HG03432 (cell line): ENCODE data around the gene TMEM255B.
"Not testable (repeated sequence)": the region's sequence is repeated elsewhere in the genome, so short reads cannot be mapped to it uniquely, and the experiment has no call there.

Experiments used
- ATAC-seq: cut with Tn5 transposase; IDR thresholded peaks from one replicate; pipeline ENCODE4 v1.9.1; 2021; ENCODE audit warnings: mild to moderate bottlenecking, moderate library complexity; ENCODE audit not compliant: unreplicated experiment

Gene TMEM255B

DNA sequence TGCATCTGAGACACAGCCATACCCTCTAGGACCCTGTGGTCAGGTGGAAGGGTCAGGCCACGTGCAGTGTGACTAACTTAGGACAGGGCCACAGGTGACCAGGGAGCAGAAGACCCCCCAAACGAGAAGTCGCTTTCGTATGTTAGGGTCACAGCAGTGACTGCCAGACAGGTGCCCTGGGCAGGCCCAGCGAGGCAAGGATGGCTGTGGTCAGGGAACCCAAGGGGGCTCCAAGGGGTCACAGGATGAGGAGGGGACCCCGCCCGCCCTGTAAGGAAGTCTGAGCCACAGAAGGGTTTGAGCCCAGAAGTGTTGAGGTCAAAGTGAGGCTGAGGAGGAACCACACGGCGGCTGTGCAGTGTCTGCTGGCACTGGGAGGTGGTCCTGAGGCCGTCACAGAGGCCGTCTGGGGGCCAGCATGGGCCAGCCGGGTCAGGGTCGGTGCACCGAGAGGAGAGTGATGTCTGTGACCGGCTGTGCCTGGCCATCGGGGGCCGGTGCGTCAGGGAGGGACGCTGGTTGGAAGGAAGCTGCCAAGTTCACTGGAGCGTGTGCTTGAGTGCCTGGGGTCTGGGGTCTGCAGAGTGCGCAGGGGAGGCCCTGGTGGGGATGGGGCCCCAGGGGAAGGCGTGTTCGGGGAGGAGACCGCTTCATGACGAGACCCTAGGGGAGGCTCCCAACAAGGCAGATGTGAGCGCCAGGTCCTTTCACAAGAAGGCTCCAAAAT lies 24.8 kb upstream of the TMEM255B start:
- ATAC-seq: no peak

DNA sequence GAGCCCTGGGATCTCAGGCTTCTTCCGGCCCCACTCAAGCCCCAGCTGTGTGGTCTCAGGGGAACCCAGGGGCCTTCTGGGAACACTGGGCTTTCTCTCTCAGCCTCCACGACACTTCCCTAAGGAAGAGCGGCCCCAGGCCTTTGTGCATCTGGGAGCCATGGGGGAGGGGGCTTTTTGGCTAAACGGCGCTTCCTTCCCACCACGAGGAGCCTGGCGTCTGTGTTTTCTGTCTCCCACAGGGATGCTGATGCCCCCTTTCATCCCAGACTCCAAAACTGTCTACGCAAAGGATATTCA lies 24.2 kb upstream of the TMEM255B start:
- ATAC-seq: no peak

DNA sequence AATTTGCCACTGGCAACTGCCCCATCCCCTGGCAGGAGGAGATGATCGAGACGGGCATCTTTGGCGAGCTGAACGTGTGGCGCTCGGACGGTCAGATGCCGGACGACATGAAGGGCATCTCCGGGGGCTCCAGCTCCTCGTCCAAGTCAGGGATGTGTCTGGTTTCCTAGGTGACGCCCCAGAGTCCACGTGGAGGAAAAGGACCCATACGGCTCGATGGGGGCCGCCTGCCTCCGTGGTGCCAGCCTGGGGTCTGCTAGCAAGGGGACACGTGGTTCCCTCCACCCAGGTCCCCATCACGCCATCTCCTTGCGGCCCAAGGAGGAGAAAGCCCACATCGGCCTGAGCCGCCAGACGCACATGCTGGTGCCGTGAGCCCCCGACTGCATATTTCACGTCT lies 23.8 kb upstream of the TMEM255B start:
- no peak for ATAC-seq

DNA sequence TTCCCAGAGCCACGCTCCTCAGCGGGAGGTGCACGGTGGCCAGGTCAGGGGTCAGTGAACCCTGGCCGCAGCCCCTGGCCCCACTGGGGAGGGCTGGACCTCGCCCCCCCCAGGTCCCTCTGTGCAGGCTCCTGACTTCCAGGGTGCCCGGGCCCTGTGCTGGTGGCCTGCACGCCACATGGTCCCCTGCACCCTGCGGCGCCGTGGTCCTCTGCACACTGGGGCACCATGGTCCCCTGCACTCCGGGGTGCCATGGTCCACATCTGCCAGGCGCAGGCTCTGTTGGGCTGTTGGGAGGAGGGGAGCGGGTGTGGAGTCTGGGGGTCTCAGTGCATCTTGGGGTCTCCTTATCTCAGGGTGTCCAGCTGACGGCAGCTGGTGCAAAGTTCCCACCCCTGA lies 23.3 kb upstream of the TMEM255B start:
- no peak for ATAC-seq

DNA sequence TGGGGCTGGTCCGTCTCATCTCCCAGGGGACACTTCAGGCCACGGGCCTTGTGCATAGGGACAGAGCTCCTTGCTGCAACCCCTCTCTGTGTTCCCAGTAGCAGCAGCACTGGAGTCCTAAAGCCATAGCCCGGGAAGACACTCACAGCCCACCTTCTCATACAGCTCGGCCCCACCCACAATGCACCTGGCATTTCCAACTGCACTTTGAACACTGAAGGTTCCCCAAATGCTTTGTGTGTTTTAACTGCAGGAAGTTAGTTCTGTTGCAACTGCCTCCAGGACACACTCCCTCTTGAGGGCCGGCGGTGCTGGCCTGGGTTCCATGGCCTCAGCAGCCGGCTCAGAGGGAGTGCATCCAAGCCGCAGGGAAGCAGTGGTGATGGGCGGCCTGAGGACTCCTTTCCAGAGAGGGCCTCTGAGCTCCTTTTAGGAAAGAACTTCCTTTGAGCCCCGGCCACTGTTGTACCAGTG lies 22.7 kb upstream of the TMEM255B start:
- no peak for ATAC-seq

DNA sequence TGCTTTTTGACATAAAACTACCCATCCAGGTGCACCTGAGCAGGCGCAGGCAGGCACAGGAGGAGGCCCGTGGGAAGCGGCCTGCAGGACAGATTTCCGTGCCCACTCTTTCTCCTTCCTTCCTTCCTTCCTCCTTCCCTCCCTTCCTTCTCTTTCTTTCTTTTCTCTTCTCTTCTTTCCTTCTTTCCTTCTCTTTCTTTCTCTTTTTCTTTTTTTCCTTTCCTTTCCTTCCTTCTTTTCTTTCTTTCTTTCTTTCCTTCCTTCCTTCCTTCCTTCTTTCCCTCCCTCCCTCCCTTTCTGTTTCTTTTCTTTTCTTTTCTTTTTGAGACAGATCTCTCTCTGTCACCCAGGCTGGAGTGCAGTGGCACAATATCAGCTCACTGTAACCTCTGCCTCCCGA lies 21.2 kb upstream of the TMEM255B start:
- no peak for ATAC-seq

DNA sequence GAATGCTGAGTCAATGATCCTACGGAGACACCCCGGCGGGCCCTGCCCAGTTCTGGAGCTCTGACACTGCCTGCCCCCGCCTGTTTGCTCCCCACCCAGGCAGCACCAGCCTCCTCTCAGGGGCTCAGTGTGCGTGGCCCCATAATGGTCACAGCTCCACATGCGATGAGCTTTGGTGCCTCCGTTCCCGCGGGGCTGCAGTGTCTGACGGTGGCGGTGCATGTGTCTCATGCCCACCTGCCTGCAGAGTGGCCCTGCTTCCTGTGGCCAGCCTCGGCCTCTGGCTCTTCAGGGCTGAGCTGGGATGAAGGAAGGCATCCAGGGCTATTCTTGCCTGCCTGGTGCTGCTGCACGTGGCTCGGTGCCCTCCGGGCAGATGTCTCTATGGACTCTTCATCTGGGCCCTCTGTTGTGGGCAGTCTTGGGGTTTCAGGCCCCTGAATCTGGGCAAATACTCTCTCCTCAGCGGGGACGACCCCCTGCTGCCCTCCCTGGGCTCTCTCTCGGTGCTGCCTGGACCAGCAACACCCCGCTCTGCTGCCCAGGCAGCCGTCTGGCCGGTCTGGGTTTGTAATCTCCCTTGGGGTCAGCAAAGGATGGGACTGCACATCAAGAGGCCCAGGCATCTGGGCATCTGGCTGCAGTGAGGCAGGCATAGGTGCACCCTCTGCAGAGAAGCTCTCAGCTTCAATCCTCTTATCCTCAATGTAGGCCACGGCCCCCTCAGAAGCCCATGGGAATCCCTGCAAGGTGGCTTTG lies 19.3 kb upstream of the TMEM255B start:
- ATAC-seq: no peak

DNA sequence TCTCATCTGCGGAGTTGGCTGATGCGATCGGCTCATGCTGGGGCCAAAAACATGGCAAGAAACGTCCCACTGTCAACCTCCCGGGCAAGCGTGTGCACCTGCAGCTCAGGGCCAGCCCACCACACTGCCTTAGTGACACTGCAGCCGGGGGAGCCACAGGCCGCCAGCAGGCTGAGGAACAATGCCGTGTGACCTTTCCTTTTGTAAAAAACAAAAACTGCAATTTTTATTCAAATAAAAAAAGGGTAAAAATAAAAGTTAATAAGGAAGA lies 18.8 kb upstream of the TMEM255B start:
- no peak for ATAC-seq

DNA sequence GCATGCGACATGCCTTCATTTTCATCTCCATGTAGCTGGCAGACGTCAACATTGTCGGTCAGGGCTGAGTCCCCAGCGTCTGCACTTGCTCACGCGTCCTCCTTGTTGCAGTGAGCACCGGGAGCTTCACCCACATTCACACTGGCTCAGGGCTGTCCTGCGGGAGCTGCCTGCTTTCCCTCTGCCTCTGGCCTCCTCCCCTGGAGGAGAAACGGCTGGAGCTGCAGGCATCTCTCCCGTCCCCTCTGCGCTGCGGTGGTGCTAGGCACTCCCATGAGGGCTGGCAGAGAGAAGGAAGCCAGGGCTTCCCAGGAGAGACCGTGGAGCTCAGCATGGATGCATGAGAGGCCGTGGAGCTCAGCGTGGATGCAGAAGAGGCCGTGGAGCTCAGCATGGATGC lies 18.4 kb upstream of the TMEM255B start:
- ATAC-seq: no peak

DNA sequence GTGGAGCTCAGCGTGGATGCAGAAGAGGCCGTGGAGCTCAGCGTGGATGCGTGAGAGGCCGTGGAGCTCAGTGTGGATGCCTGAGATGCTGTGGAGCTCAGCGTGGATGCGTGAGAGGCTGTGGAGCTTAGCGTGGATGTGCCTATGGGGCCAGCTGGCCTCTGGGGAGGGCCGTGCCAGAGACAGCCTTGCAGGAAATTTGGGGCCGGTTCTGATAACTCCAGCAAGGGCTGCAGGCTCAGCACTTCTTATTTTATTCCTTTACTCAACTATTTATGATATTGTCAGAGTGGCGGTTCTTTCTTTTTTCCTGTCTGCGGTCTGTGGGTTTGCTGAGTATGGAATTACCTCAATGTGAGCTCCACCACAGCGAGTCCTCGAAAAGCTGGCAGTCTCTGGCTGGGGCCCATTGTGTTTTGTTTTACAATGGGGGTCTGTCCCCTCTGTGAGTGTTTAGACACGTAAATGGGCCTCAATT lies 17.8 kb upstream of the TMEM255B start:
- no peak for ATAC-seq

DNA sequence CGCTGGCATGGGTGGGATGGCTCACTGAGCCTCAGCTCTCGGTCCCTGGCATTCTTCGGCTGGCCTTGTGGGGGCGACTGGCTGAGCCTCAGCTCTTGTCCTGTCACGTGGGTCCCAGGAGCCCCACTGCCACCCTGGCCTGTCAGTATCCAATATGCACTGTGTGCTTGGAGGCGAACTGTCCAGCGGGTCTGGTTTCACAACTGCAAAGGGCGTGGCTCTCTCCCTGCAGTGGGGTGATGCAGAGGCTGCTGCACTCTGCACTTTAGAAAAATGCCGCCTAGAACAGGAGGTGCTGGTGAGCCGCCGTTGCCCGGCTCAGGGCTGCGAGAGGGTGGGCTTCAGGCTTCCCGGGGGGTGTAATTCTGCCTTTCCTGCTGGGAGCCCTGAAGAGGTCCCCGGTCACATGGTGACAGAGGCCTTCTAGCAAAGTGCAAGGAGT lies 17.0 kb upstream of the TMEM255B start:
- no peak for ATAC-seq

DNA sequence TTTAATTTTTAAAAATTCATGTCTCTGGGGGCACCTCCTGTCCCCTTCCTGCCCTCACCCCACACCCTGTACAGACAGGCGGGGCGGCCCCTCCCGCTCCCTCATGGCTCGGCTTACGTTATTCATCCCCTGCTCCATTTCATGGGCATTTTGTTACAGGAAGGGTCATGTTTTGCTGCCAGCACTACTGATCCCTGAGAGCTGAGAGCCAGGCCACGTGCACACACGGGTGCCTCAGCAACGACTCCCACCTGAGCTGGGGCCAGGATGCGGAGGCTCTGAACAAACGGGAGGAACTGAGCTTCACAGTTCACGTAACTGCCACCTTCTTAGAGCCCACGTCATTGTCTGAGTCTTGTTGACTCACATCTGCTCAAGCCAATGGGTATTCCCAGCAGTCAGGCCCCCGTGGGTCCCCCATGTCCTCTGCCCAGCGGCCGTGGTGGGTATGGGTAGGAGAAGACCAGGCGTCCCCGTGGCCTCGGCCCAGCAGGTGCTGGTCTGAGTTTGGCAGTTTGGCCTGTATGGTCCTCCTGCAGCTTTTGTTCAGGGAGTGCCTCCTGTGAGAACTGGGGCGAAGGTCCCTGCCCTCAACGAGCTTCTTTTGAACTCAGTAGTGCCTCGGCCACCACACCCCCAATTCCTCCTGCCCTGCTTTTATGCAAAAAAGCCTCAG lies 16.4 kb upstream of the TMEM255B start:
- ATAC-seq: no peak

DNA sequence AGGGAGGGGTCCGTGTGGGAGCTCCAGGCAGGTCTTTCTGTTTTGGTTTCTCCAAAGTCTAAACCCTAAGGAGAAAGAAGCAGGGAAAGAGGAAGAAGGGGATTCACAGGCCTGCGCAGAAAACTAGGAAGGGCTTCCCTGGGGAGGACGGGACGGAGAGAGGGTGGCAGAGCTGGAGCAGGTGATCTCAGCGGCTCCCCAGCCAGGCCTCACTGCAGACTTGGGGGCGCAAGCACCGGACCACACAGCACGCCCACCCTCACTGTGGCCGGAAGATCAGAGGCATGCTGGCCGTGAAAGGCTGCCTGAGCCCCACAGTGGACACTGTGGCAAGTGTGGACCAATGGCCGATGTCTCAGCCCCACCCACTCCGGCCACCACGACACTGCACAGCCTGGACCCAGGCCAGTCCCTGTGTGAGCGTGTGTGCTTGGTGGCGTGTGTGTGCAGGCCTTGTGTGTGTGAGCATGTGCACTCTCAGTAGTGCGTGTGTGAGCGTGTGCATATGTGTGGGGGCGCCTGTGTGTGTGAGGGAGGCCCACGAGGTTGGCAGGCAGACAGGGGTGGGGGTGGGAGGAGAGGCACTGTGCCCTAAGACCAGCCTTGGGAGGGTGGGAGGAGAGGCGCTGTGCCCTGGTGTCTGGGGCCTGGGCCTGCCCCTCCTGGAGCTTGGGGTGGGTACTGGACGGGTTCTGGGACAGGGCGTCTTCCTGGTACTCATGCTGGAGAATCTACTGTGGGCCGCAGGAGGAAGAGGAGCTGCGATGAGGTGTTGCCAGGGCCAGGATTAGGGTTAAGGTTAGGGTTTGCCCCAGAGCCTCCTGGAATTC lies 15.4 kb upstream of the TMEM255B start:
- no peak for ATAC-seq

DNA sequence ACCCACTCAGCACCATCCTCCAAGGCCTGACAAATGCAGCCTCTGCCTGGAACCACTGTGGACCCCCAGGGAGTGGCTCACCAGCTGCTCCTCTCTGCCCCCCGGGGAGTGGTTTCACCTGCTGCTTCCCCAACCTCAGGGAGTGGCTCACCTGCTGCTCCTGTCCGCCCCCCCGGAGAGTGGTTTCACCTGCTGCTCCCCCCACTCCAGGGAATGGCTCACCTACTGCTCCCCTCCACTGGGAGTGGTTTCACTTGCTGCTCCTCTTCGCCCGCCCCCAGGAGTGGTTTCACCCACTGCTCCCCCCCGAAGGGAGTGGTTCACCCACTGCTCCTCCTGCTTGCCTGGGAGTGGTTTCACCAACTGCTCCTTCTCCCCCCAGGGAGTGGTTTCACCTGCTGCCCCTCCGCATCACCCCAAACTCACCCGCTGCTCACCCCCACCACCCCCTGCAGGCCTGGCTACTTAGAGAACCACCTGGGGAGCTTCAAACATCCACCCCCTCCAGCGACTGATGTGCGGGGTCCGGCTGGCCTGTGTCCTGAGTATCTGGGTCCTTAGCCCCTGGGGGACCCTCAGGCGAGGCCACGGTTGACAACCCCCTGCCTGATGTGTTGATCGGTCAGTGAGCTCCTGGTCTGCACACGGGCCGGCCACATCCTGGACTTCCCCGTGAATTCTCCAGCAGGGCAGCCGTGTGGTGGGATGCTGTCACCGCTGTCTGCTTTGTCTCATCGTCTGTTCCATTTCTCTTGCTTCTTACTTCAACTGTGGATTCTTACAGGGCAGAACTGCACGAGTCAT lies 14.6 kb upstream of the TMEM255B start:
- ATAC-seq: no peak

DNA sequence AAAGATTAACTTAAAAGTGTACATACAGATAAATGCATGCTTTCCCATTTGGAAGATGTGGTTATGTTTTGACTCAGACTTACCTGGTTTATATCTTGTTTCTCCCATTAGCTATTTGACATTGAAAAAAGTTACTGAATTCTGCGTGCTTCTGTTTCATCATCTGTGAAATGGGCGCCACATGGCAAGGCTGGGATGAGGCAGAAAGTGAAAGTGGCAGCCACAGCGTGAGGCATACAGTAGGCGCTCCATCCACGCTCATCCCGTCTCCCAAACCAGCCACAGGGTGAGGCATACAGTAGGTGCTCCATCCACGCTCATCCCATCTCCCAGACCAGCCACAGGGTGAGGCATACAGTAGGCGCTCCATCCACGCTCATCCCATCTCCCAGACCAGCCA lies 14.0 kb upstream of the TMEM255B start:
- ATAC-seq: no peak

DNA sequence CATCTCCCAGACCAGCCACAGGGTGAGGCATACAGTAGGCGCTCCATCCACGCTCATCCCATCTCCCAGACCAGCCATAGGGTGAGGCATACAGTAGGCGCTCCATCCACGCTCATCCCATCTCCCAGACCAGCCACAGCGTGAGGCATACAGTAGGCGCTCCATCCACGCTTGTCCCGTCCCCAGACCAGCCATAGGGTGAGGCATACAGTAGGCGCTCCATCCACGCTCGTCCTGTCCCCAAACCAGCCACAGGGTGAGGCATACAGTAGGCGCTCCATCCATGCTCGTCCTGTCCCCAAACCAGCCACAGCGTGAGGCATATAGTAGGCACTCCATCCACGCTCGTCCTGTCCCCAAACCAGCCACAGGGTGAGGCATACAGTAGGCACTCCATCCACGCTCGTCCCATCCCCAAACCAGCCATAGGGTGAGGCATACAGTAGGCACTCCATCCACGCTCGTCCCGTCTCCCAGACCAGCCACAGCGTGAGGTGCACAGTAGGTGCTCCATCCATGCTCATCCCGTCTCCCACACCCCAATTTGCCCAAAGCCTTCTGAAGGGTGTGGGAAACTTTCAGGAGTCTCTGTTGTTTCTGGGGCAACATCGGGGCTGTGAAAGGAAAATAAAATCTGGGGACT lies 13.4 kb upstream of the TMEM255B start:
- ATAC-seq: not testable (repeated sequence)

DNA sequence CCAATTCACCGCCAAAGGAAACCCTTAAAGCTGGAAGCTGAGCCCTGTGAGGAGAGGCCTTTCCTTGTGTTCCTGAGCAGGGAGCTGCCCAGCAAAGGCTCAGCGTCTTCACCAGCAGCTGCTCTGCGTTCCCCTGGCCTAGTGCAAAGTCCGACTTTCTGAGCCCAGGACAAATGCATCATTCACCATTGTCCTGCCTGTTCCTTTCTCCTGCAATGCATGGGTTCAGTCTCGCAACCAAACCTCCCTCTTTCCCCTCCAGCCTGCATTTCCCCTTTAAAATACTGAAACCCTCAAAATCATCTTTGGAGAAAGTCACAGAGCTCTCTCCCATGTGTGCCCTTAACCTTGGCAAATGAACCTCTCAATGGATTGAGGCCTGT lies 12.9 kb upstream of the TMEM255B start:
- ATAC-seq: no peak

DNA sequence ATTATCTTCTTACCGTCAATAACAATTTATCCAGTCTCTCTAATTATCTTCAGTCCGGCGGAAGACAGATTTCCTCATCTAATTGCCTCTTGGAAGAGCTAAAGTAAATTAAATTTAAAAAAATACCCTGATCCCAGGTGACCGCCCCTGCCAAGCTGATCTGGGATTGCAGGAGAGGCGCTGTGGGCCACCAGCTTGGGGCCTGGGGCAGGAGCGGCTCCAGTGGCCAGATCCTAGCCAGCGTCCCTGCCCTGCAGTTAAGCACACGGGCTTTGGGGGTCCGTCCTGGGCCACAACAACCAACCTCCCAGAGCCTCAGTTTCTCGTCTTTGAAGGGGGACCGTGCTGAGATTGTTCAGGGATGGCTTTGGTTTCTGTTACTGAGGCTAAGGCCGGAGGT lies 12.4 kb upstream of the TMEM255B start:
- ATAC-seq: no peak

DNA sequence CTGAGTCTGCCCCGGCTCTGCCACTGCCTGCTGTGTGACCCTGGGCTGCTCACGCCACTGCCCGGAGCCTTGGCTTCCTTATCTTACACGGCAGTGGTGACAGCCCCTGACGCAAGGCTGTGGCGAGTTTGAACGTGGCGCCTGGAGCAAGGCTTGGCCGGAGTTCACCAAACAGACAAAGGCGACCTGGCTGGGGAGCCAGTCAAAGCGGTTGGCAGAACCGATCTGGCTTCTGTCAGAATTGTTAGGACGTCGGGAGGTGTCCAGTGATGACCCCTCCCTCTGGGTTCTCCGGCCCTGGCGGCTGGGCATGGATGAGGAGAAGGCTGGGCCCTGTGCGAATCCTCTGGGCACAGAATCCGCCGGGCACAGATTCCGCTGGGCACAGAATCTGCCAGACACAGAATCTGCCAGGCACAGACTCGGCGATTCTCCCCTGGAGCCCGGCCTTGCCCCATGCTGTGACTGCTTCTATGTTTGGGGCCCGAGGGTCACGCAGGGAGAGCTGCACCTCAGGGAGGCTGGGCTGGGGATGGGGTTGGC lies 11.7 kb upstream of the TMEM255B start:
- no peak for ATAC-seq
